H9 (cell line): ENCODE data around the gene PPIP5K1. TPM values are rescaled to one million over a fixed set of nuclear protein-coding genes. Genes with fewer than 3 reads are reported as not detected.

Experiments used
- DNase-seq: peaks from one replicate; pipeline ENCODE4 v3.0.0-alpha.2; 2017
- H2AFZ ChIP-seq: one replicate; pipeline ENCODE4 v1.6.1; 2013; ENCODE audit warnings: mild to moderate bottlenecking, low read length, control low read depth, moderate library complexity
- H2AK5ac ChIP-seq: 2 replicates; pipeline ENCODE4 v1.6.1; 2013; ENCODE audit warnings: low read length, control low read depth, mixed read lengths; ENCODE audit not compliant: insufficient read length
- H2BK120ac ChIP-seq: one replicate; pipeline ENCODE4 v1.6.1; 2013; ENCODE audit warnings: low read depth, mild to moderate bottlenecking, low read length, control low read depth, inconsistent platforms; ENCODE audit not compliant: poor library complexity, severe bottlenecking
- H2BK12ac ChIP-seq: 2 replicates; pipeline ENCODE4 v1.6.1; 2013; ENCODE audit warnings: low read length, control low read depth, mixed read lengths, low read depth; ENCODE audit not compliant: insufficient read length
- H2BK15ac ChIP-seq: 2 replicates; pipeline ENCODE4 v1.6.1; 2013; ENCODE audit warnings: low read depth, low read length, control low read depth
- H2BK20ac ChIP-seq: one replicate; pipeline ENCODE4 v1.6.1; 2013; ENCODE audit warnings: low read depth, mild to moderate bottlenecking, low read length, control low read depth, inconsistent platforms; ENCODE audit not compliant: poor library complexity, severe bottlenecking
- H2BK5ac ChIP-seq: 2 replicates; pipeline ENCODE4 v1.6.1; 2013; ENCODE audit warnings: low read length, control low read depth, mixed read lengths; ENCODE audit not compliant: insufficient read length
- H3K14ac ChIP-seq: 2 replicates; pipeline ENCODE4 v1.6.1; 2013; ENCODE audit warnings: low read length, control low read depth; ENCODE audit not compliant: insufficient read depth
- H3K18ac ChIP-seq: 2 replicates; pipeline ENCODE4 v1.6.1; 2013; ENCODE audit warnings: low read depth, mild to moderate bottlenecking, mixed read lengths, low read length, control low read depth; ENCODE audit not compliant: insufficient read length
- H3K23ac ChIP-seq: 2 replicates; pipeline ENCODE4 v1.6.1; 2013; ENCODE audit warnings: low read length, control low read depth, mixed read lengths, low read depth; ENCODE audit not compliant: insufficient read length
- H3K23me2 ChIP-seq: 2 replicates; pipeline ENCODE4 v1.6.1; 2013; ENCODE audit warnings: low read depth, mild to moderate bottlenecking, mixed read lengths, low read length, control low read depth; ENCODE audit not compliant: insufficient read length, poor library complexity, severe bottlenecking
- H3K27ac ChIP-seq: 2 replicates; pipeline ENCODE4 v1.5.1; 2013; ENCODE audit warnings: low read length, control low read depth, mixed read lengths, low read depth; ENCODE audit not compliant: insufficient read length
- H3K27me3 ChIP-seq: 2 replicates; pipeline ENCODE4 v1.6.1; 2013; ENCODE audit warnings: low read length, control low read depth, inconsistent platforms; ENCODE audit not compliant: insufficient read depth
- H3K4ac ChIP-seq: 2 replicates; pipeline ENCODE4 v1.6.1; 2013; ENCODE audit warnings: low read depth, mild to moderate bottlenecking, control low read depth, inconsistent platforms, low read length, moderate library complexity
- H3K4me1 ChIP-seq: 2 replicates; pipeline ENCODE4 v1.6.1; 2013; ENCODE audit warnings: low read length, control low read depth, inconsistent platforms; ENCODE audit not compliant: insufficient read depth
- H3K4me2 ChIP-seq: 2 replicates; pipeline ENCODE4 v1.6.1; 2013; ENCODE audit warnings: low read length, control low read depth, mixed read lengths; ENCODE audit not compliant: insufficient read length, insufficient read depth
- H3K56ac ChIP-seq: 2 replicates; pipeline ENCODE4 v1.6.1; 2013; ENCODE audit warnings: low read depth, mild to moderate bottlenecking, mixed read lengths, low read length, control low read depth; ENCODE audit not compliant: insufficient read length
- H3K79me1 ChIP-seq: 2 replicates; pipeline ENCODE4 v1.6.1; 2013; ENCODE audit warnings: low read depth, mild to moderate bottlenecking, moderate library complexity, low read length, control low read depth, inconsistent platforms; ENCODE audit not compliant: insufficient read depth, poor library complexity, severe bottlenecking
- H3K79me2 ChIP-seq: 2 replicates; pipeline ENCODE4 v1.6.1; 2013; ENCODE audit warnings: low read length, control low read depth, inconsistent platforms; ENCODE audit not compliant: insufficient read depth
- H3K9ac ChIP-seq: 2 replicates; pipeline ENCODE4 v1.6.1; 2013; ENCODE audit warnings: low read length, control low read depth, mixed read lengths; ENCODE audit not compliant: insufficient read length; ENCODE audit errors: extremely low read depth
- H3K9me3 ChIP-seq: one replicate; pipeline ENCODE4 v1.6.1; 2013; ENCODE audit warnings: low read depth, low read length, inconsistent platforms; ENCODE audit not compliant: control insufficient read depth
- H3T11ph ChIP-seq: one replicate; pipeline ENCODE4 v1.6.1; 2013; ENCODE audit warnings: mild to moderate bottlenecking, low read length, control low read depth, inconsistent platforms
- H4K20me1 ChIP-seq: one replicate; pipeline ENCODE4 v1.6.1; 2013; ENCODE audit not compliant: control insufficient read depth, insufficient read length, insufficient read depth
- H4K5ac ChIP-seq: 2 replicates; pipeline ENCODE4 v1.6.1; 2013; ENCODE audit warnings: low read depth, mild to moderate bottlenecking, mixed read lengths, low read length, control low read depth; ENCODE audit not compliant: insufficient read length
- H4K8ac ChIP-seq: replicated peaks from 2 replicates; pipeline ENCODE4 v1.6.1; 2013; ENCODE audit warnings: low read length, control low read depth, mixed read lengths, low read depth; ENCODE audit not compliant: insufficient read length
- H4K91ac ChIP-seq: 2 replicates; pipeline ENCODE4 v1.6.1; 2013; ENCODE audit warnings: low read depth, mild to moderate bottlenecking, moderate library complexity, mixed read lengths, low read length, control low read depth; ENCODE audit not compliant: insufficient read length
- H3K27ac Mint-ChIP-seq, 3 experiments: 2 replicates in 2 of 3; 3 replicates in 1 of 3; pipeline ENCODE4 v1.8.0; 2020 to 2021; ENCODE audit warnings: mixed read lengths in 3 of 3, mild to moderate bottlenecking in 1 of 3, moderate library complexity in 1 of 3
- H3K27me3 Mint-ChIP-seq: 2 replicates; pipeline ENCODE4 v1.8.0; 2021; ENCODE audit warnings: low read depth, mild to moderate bottlenecking, moderate library complexity, mixed read lengths
- H3K36me3 Mint-ChIP-seq, 3 experiments: 2 replicates in 2 of 3; 3 replicates in 1 of 3; pipeline ENCODE4 v1.8.0; 2020 to 2021; ENCODE audit warnings: low read depth in 3 of 3, mixed read lengths in 3 of 3; ENCODE audit not compliant: insufficient read depth in 1 of 3
- H3K4me1 Mint-ChIP-seq, 2 experiments: 2 replicates each; pipeline ENCODE4 v1.8.0; 2020; ENCODE audit warnings: mixed read lengths in 2 of 2
- H3K4me3 Mint-ChIP-seq, 2 experiments: 2 replicates in 1 of 2; 3 replicates in 1 of 2; pipeline ENCODE4 v1.8.0; 2020 to 2021; ENCODE audit warnings: mild to moderate bottlenecking in 2 of 2, mixed read lengths in 2 of 2, moderate library complexity in 1 of 2
- H3K9me3 Mint-ChIP-seq, 2 experiments: 2 replicates in 1 of 2; 3 replicates in 1 of 2; pipeline ENCODE4 v1.8.0; 2020; ENCODE audit warnings: mild to moderate bottlenecking in 2 of 2, mixed read lengths in 2 of 2, moderate library complexity in 1 of 2
- WGBS: extraction: QIAGEN DNeasy Blood & Tissue Kit; methylation state at CpG from one replicate; pipeline ENCODE4 v1.1.7; 2013; ENCODE audit warnings: missing lambda C conversion rate, low lambda C conversion rate, mixed read lengths; ENCODE audit not compliant: insufficient read length; ENCODE audit errors: extremely low coverage; 5-methylcytosine and 5-hydroxymethylcytosine counted together
- total RNA-seq: library from RNA; stranded (reverse); gene quantifications from 2 replicates; pipeline ENCODE4 v1.2.1, GENCODE V29; 2021
- TF ChIP-seq, protein P1 (sequence below): fragments of 200-600 bp; sonication (generic); conservative IDR thresholded peaks from 3 replicates; pipeline ENCODE4 v1.8.0; 2021; ENCODE audit warnings: antibody characterized with exemption, mild to moderate bottlenecking

The PPIP5K1 gene
- total RNA-seq, 1 experiment from 2014 or later, result 28.5 TPM

DNA sequence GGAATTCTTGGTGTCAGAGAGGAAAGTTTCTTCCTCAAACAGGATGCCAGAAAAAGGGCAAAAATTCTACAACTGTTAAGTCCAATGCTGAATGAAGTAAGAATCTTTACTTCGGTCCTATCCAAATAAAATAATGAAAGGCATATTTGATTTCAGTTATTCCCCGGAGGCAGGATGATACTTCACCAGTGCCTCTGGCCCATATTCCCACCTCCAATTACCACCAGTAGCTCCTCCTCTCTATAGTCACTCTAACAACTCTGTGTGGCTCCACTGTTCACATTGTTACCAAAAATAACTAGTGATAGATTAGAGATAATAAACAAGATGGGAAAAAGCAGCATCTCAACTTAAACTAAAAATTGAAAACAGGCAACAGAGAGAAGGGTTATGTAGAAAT lies 51.9 kb downstream of the PPIP5K1 start:
- H3K9me3 Mint-ChIP-seq, result no peaks in the 10 kb centered on the region; a peak in 1 of 5 replicates
- Histone ChIP-seq H2BK15ac (no peak overlapping the region), H2BK20ac (no peak overlapping the region), H3K14ac (no peak overlapping the region), H4K91ac (no peak overlapping the region), H4K20me1 (no peaks in the 10 kb centered on the region), H3K4ac (no peak overlapping the region), H3K23ac (no peak overlapping the region), H2BK5ac (no peak overlapping the region), H4K5ac (no peak overlapping the region), H3K27me3 (no peaks in the 10 kb centered on the region; the same call in 1 of the 2 replicates), H3T11ph (no peak overlapping the region), H3K9me3 (no peaks in the 10 kb centered on the region), H3K23me2 (no peaks in the 10 kb centered on the region), H3K4me2 (no peak overlapping the region), H3K4me1 (no peaks in the 10 kb centered on the region), H3K27ac (no peak overlapping the region), H4K8ac (no peak overlapping the region), H2BK120ac (no peak overlapping the region), H2AK5ac (no peak overlapping the region), H3K79me1 (no peaks in the 10 kb centered on the region), H3K18ac (no peak overlapping the region), H2BK12ac (no peak overlapping the region), H2AFZ (no peak overlapping the region), H3K9ac (no peak overlapping the region), H3K79me2 (no peaks in the 10 kb centered on the region), H3K56ac (no peak overlapping the region)
- no peak for DNase-seq
- H3K4me3 Mint-ChIP-seq, result no peak overlapping the region
- no peak overlapping the region for H3K27ac Mint-ChIP-seq
- H3K36me3 Mint-ChIP-seq, result peaks cover 0 to 2% (median 0%) of the 10 kb centered on the region in 3 experiments; a peak in 2 of 7 replicates
- no CpG with 5 or more reads among the region's 2 CpGs for WGBS
- no peaks in the 10 kb centered on the region for H3K27me3 Mint-ChIP-seq
- H3K4me1 Mint-ChIP-seq, result no peaks in the 10 kb centered on the region
- TF ChIP-seq, protein P1, sequence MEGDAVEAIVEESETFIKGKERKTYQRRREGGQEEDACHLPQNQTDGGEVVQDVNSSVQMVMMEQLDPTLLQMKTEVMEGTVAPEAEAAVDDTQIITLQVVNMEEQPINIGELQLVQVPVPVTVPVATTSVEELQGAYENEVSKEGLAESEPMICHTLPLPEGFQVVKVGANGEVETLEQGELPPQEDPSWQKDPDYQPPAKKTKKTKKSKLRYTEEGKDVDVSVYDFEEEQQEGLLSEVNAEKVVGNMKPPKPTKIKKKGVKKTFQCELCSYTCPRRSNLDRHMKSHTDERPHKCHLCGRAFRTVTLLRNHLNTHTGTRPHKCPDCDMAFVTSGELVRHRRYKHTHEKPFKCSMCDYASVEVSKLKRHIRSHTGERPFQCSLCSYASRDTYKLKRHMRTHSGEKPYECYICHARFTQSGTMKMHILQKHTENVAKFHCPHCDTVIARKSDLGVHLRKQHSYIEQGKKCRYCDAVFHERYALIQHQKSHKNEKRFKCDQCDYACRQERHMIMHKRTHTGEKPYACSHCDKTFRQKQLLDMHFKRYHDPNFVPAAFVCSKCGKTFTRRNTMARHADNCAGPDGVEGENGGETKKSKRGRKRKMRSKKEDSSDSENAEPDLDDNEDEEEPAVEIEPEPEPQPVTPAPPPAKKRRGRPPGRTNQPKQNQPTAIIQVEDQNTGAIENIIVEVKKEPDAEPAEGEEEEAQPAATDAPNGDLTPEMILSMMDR, result no peak
